Activated CD8-positive, alpha-beta memory T cell treated with anti-CD3 and anti-CD28 coated beads, Interleukin-2, amount 10 ng/mL, durations not matched to agents 7 days and 5 days (primary cell): Measurements from ENCODE around the gene GMDS. TPM values are rescaled to one million over a fixed set of nuclear protein-coding genes. Genes with fewer than 3 reads are reported as not detected.

Experiments used
- ATAC-seq: fragments of 150-1000 bp; cut with Tn5 transposase; one replicate; pipeline ENCODE4 v1.10.0; 2021; ENCODE audit warnings: moderate library complexity
- CTCF ChIA-PET: fragments of 350-600 bp; sonication (Branson Sonifier 250); formaldehyde crosslinking; loops from one replicate; lab custom pipeline; 2021; ENCODE audit warnings: antibody characterized with exemption; lab: Charles Lee
- DNase-seq: peaks from one replicate; pipeline ENCODE4 v3.0.0-alpha.2; 2020
- H3K27ac Mint-ChIP-seq: one replicate; pipeline ENCODE4 v1.8.0; 2021; ENCODE audit warnings: mild to moderate bottlenecking, mixed read lengths
- H3K27me3 Mint-ChIP-seq: one replicate; pipeline ENCODE4 v1.8.0; 2021; ENCODE audit warnings: mixed read lengths
- H3K36me3 Mint-ChIP-seq: one replicate; pipeline ENCODE4 v1.8.0; 2021; ENCODE audit warnings: mild to moderate bottlenecking, mixed read lengths
- H3K4me1 Mint-ChIP-seq: one replicate; pipeline ENCODE4 v1.8.0; 2021; ENCODE audit warnings: mixed read lengths
- H3K4me3 Mint-ChIP-seq: one replicate; pipeline ENCODE4 v1.8.0; 2021; ENCODE audit warnings: mild to moderate bottlenecking, moderate library complexity, mixed read lengths
- H3K9me3 Mint-ChIP-seq: one replicate; pipeline ENCODE4 v1.8.0; 2022; ENCODE audit warnings: low read depth, mixed read lengths
- total RNA-seq, 2 experiments: library from RNA; stranded (reverse); gene quantifications; one replicate each; pipeline ENCODE4 v1.2.3, GENCODE V29; 2021

The GMDS gene
- total RNA-seq, 2 experiments from 2014 or later, result 28.2 to 36.9 TPM

- no peaks in the 10 kb centered on the region for H3K9me3 Mint-ChIP-seq
- no peak overlapping the region for H3K27ac Mint-ChIP-seq
- H3K4me3 Mint-ChIP-seq, result no peak overlapping the region
- H3K4me1 Mint-ChIP-seq, result no peaks in the 10 kb centered on the region
- no peaks in the 10 kb centered on the region for H3K27me3 Mint-ChIP-seq
- H3K36me3 Mint-ChIP-seq, result no peaks in the 10 kb centered on the region
- no peak for DNase-seq
- no peak for ATAC-seq
- CTCF ChIA-PET, result interaction anchor here (1.4 kb wide), 1 partner anchor 14 kb away, joined by 3 read pairs; no protein-coding TSS in a partner anchor
Measured at GRCh38 chr6:1972962-1973361, 272.4 kb downstream of the GMDS start.

GRCh38 chr6:1971612-1972011 is 273.8 kb downstream of the GMDS start:
- Mint-ChIP-seq H3K4me1 (no peaks in the 10 kb centered on the region), H3K27ac (no peak overlapping the region), H3K36me3 (no peaks in the 10 kb centered on the region), H3K9me3 (no peaks in the 10 kb centered on the region), H3K4me3 (no peak overlapping the region), H3K27me3 (no peaks in the 10 kb centered on the region)
- ATAC-seq (no peak), DNase-seq (no peak)
- CTCF ChIA-PET, result no interaction called here

- no peak for ATAC-seq
- H3K27me3 Mint-ChIP-seq, result no peaks in the 10 kb centered on the region
- H3K9me3 Mint-ChIP-seq, result no peaks in the 10 kb centered on the region
- H3K27ac Mint-ChIP-seq, result no peak overlapping the region
- H3K4me3 Mint-ChIP-seq, result no peak overlapping the region
- CTCF ChIA-PET, result no interaction called here
- DNase-seq, result no peak
- no peaks in the 10 kb centered on the region for H3K4me1 Mint-ChIP-seq
- peaks cover 2% of the 10 kb centered on the region for H3K36me3 Mint-ChIP-seq
Measured at GRCh38 chr6:1970151-1970561, 275.2 kb downstream of the GMDS start.

- Mint-ChIP-seq H3K27me3 (no peaks in the 10 kb centered on the region), H3K36me3 (peaks cover 5% of the 10 kb centered on the region), H3K4me3 (no peak overlapping the region), H3K27ac (no peak overlapping the region), H3K9me3 (no peaks in the 10 kb centered on the region), H3K4me1 (no peaks in the 10 kb centered on the region)
- DNase-seq, result no peak
- no peak for ATAC-seq
- CTCF ChIA-PET, result interaction anchor here (1.1 kb wide), 1 partner anchor 22 kb away, joined by 3 read pairs; no protein-coding TSS in a partner anchor
Measured at GRCh38 chr6:1966713-1967112, 278.7 kb downstream of the GMDS start.

GRCh38 chr6:1965596-1966224 is 279.7 kb downstream of the GMDS start:
- H3K4me1 Mint-ChIP-seq, result no peaks in the 10 kb centered on the region
- no peaks in the 10 kb centered on the region for H3K9me3 Mint-ChIP-seq

GRCh38 chr6:1963596-1963995 is 281.8 kb downstream of the GMDS start:
- Mint-ChIP-seq H3K27ac (no peak overlapping the region), H3K27me3 (no peaks in the 10 kb centered on the region), H3K4me3 (no peak overlapping the region), H3K36me3 (peaks cover 5% of the 10 kb centered on the region), H3K9me3 (no peaks in the 10 kb centered on the region), H3K4me1 (no peaks in the 10 kb centered on the region)
- DNase-seq (no peak), ATAC-seq (no peak)
- CTCF ChIA-PET, result no interaction called here

More at GRCh38 chr6:1965596-1966224, 279.7 kb downstream of the GMDS start:
- H3K27ac Mint-ChIP-seq, result no peak overlapping the region
- no peak for DNase-seq
- peaks cover 5% of the 10 kb centered on the region for H3K36me3 Mint-ChIP-seq
- no peak overlapping the region for H3K4me3 Mint-ChIP-seq
- no peak for ATAC-seq
- CTCF ChIA-PET, result no interaction called here
- no peaks in the 10 kb centered on the region for H3K27me3 Mint-ChIP-seq

GRCh38 chr6:1962201-1962600 is 283.2 kb downstream of the GMDS start:
- Mint-ChIP-seq H3K4me3 (no peak overlapping the region), H3K9me3 (no peaks in the 10 kb centered on the region), H3K27ac (no peak overlapping the region), H3K4me1 (peaks cover 3% of the 10 kb centered on the region), H3K36me3 (peaks cover 5% of the 10 kb centered on the region), H3K27me3 (no peaks in the 10 kb centered on the region)
- no peak for DNase-seq
- no peak for ATAC-seq
- CTCF ChIA-PET, result no interaction called here

- no peaks in the 10 kb centered on the region for H3K27me3 Mint-ChIP-seq
- H3K27ac Mint-ChIP-seq, result no peak overlapping the region
- CTCF ChIA-PET, result no interaction called here
- peaks cover 3% of the 10 kb centered on the region for H3K4me1 Mint-ChIP-seq
- no peak for ATAC-seq
- no peak overlapping the region for H3K4me3 Mint-ChIP-seq
- no peak for DNase-seq
- H3K9me3 Mint-ChIP-seq, result no peaks in the 10 kb centered on the region
- H3K36me3 Mint-ChIP-seq, result peaks cover 4% of the 10 kb centered on the region
Measured at GRCh38 chr6:1960486-1961142, 284.8 kb downstream of the GMDS start.

GRCh38 chr6:1958257-1958656 is 287.1 kb downstream of the GMDS start:
- H3K36me3 Mint-ChIP-seq, result no peaks in the 10 kb centered on the region
- peaks cover 3% of the 10 kb centered on the region for H3K4me1 Mint-ChIP-seq
- H3K4me3 Mint-ChIP-seq, result no peak overlapping the region
- ATAC-seq (no peak), DNase-seq (no peak)
- CTCF ChIA-PET, result interaction anchor here (1.0 kb wide), 1 partner anchor 15 kb away, joined by 3 read pairs; no protein-coding TSS in a partner anchor
- no peaks in the 10 kb centered on the region for H3K9me3 Mint-ChIP-seq
- H3K27me3 Mint-ChIP-seq, result no peaks in the 10 kb centered on the region
- H3K27ac Mint-ChIP-seq, result no peak overlapping the region

- H3K27ac Mint-ChIP-seq, result no peak overlapping the region
- no peaks in the 10 kb centered on the region for H3K27me3 Mint-ChIP-seq
- H3K4me1 Mint-ChIP-seq, result peaks cover 3% of the 10 kb centered on the region
- no peaks in the 10 kb centered on the region for H3K36me3 Mint-ChIP-seq
- DNase-seq (no peak), ATAC-seq (no peak)
- no peak overlapping the region for H3K4me3 Mint-ChIP-seq
- H3K9me3 Mint-ChIP-seq, result no peaks in the 10 kb centered on the region
- CTCF ChIA-PET, result no interaction called here
Measured at GRCh38 chr6:1957746-1958145, 287.7 kb downstream of the GMDS start.

GRCh38 chr6:1952740-1953360 is 292.6 kb downstream of the GMDS start:
- H3K36me3 Mint-ChIP-seq, result peaks cover 2% of the 10 kb centered on the region
- CTCF ChIA-PET, result no interaction called here
- no peaks in the 10 kb centered on the region for H3K4me1 Mint-ChIP-seq
- H3K9me3 Mint-ChIP-seq, result no peaks in the 10 kb centered on the region
- ATAC-seq (no peak), DNase-seq (no peak)
- H3K4me3 Mint-ChIP-seq, result no peak overlapping the region
- no peaks in the 10 kb centered on the region for H3K27me3 Mint-ChIP-seq
- no peak overlapping the region for H3K27ac Mint-ChIP-seq

GRCh38 chr6:1950631-1951030 is 294.8 kb downstream of the GMDS start:
- H3K36me3 Mint-ChIP-seq, result peaks cover 2% of the 10 kb centered on the region
- no peak overlapping the region for H3K4me3 Mint-ChIP-seq
- no peak for DNase-seq
- no peak for ATAC-seq
- no peaks in the 10 kb centered on the region for H3K9me3 Mint-ChIP-seq
- no peaks in the 10 kb centered on the region for H3K4me1 Mint-ChIP-seq
- CTCF ChIA-PET, result interaction anchor here (1.6 kb wide), 1 partner anchor 154 kb away, joined by 3 read pairs; no protein-coding TSS in a partner anchor
- no peak overlapping the region for H3K27ac Mint-ChIP-seq
- H3K27me3 Mint-ChIP-seq, result no peaks in the 10 kb centered on the region

- no peak overlapping the region for H3K4me3 Mint-ChIP-seq
- H3K9me3 Mint-ChIP-seq, result no peaks in the 10 kb centered on the region
- H3K27me3 Mint-ChIP-seq, result no peaks in the 10 kb centered on the region
- no peak overlapping the region for H3K27ac Mint-ChIP-seq
- H3K4me1 Mint-ChIP-seq, result no peaks in the 10 kb centered on the region
- peaks cover 2% of the 10 kb centered on the region for H3K36me3 Mint-ChIP-seq
- DNase-seq, result no peak
- CTCF ChIA-PET, result interaction anchor here (1.6 kb wide), 1 partner anchor 155 kb away, joined by 3 read pairs; no protein-coding TSS in a partner anchor
- no peak for ATAC-seq
Measured at GRCh38 chr6:1949538-1949937, 295.9 kb downstream of the GMDS start.

- H3K9me3 Mint-ChIP-seq, result no peaks in the 10 kb centered on the region
- H3K27ac Mint-ChIP-seq, result no peak overlapping the region
- CTCF ChIA-PET, result no interaction called here
- H3K27me3 Mint-ChIP-seq, result no peaks in the 10 kb centered on the region
- H3K4me3 Mint-ChIP-seq, result no peak overlapping the region
- no peak for ATAC-seq
- no peaks in the 10 kb centered on the region for H3K4me1 Mint-ChIP-seq
- no peak for DNase-seq
- H3K36me3 Mint-ChIP-seq, result peaks cover 2% of the 10 kb centered on the region
Measured at GRCh38 chr6:1947922-1948321, 297.5 kb downstream of the GMDS start.
